ENCODE measurements around the gene FOXP3. TPM values are rescaled to one million over a fixed set of nuclear protein-coding genes. Genes with fewer than 3 reads are reported as not detected.

Gene FOXP3
- total RNA-seq, 1 experiment from 2014 or later, result 0.42 TPM

DNA sequence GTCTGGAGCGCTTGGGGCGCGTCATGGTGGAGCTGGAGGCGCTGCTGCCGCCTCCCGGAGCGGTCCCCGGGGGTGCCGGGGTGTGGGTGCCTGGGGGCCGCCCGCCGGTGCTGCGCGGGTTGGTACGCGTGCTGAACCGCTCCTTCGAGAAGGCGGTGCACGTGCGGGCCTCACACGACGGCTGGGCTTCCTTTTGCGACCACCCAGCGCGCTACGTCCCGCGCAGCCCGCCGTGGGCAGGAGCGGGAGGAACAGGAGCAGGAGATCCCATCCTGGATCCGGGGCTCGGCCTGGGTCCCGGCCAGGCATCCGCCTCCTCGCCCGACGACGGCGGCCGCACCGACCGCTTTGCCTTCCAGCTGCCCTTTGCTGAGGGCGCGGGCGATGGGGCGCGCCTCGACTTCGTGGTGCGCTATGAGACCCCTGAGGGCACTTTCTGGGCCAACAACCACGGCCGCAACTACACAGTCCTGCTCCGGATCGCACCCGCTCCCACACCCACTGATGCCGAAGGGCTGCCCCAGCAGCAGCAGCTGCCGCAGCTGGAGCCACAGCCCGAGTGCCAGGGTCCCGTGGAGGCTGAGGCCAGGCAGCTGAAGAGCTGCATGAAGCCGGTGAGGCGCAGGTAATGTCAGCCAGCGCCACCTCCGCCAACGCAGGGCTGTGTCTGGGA, 5.9 kb upstream of the FOXP3 start (continued):
- TF ChIP-seq E2F5 (CRISPR knock-in tag; IDR thresholded peaks at IDR 0.05) (0 out of 2 replicates have a peak, but pooled peaks have one; percentile 28), ZNF317 (CRISPR knock-in tag; IDR thresholded peaks at IDR 0.05; ENCODE audit: borderline replicate concordance, low read depth) (no peak), ZBTB21 (CRISPR knock-in tag; IDR thresholded peaks at IDR 0.05; ENCODE audit: borderline replicate concordance) (no peak), TP53 (CRISPR knock-in tag; IDR thresholded peaks at IDR 0.05) (no peak), ZSCAN18 (CRISPR knock-in tag; IDR thresholded peaks at IDR 0.05) (no peak), ZNF232 (CRISPR knock-in tag; IDR thresholded peaks at IDR 0.05) (0 out of 2 replicates have a peak, but pooled peaks have one; percentile 62), CREB1 (CRISPR knock-in tag; IDR thresholded peaks at IDR 0.05) (0 out of 2 replicates have a peak, but pooled peaks have one; percentile 19), JAZF1 (CRISPR knock-in tag; IDR thresholded peaks at IDR 0.05) (no peak), ZNF512 (CRISPR knock-in tag; IDR thresholded peaks at IDR 0.05; ENCODE audit: borderline replicate concordance) (no peak), NFE2L1 (CRISPR knock-in tag; IDR thresholded peaks at IDR 0.05) (peak; percentile 41; the same call in 1 of the 2 replicates), TCF7 (CRISPR knock-in tag; IDR thresholded peaks at IDR 0.05; ENCODE audit: low read depth) (0 out of 2 replicates have a peak, but pooled peaks have one; percentile 39), AR (CRISPR knock-in tag; IDR thresholded peaks at IDR 0.05) (no peak), ZNF138 (CRISPR knock-in tag; conservative IDR thresholded peaks at IDR 0.05) (no peak), IRF2 (CRISPR knock-in tag; IDR thresholded peaks at IDR 0.05; ENCODE audit: borderline replicate concordance, low read depth) (no peak), TEAD4 (CRISPR knock-in tag; IDR thresholded peaks at IDR 0.05) (no peak)
- TF ChIP-seq, protein P1, sequence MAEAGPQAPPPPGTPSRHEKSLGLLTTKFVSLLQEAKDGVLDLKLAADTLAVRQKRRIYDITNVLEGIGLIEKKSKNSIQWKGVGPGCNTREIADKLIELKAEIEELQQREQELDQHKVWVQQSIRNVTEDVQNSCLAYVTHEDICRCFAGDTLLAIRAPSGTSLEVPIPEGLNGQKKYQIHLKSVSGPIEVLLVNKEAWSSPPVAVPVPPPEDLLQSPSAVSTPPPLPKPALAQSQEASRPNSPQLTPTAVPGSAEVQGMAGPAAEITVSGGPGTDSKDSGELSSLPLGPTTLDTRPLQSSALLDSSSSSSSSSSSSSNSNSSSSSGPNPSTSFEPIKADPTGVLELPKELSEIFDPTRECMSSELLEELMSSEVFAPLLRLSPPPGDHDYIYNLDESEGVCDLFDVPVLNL (CRISPR knock-in tag; IDR thresholded peaks at IDR 0.05; ENCODE audit: borderline replicate concordance, low read depth), result no peak
- TF ChIP-seq, protein P2, sequence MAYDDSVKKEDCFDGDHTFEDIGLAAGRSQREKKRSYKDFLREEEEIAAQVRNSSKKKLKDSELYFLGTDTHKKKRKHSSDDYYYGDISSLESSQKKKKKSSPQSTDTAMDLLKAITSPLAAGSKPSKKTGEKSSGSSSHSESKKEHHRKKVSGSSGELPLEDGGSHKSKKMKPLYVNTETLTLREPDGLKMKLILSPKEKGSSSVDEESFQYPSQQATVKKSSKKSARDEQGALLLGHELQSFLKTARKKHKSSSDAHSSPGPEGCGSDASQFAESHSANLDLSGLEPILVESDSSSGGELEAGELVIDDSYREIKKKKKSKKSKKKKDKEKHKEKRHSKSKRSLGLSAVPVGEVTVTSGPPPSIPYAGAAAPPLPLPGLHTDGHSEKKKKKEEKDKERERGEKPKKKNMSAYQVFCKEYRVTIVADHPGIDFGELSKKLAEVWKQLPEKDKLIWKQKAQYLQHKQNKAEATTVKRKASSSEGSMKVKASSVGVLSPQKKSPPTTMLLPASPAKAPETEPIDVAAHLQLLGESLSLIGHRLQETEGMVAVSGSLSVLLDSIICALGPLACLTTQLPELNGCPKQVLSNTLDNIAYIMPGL (CRISPR knock-in tag; IDR thresholded peaks at IDR 0.05), result no peak
- TF ChIP-seq, protein P3, sequence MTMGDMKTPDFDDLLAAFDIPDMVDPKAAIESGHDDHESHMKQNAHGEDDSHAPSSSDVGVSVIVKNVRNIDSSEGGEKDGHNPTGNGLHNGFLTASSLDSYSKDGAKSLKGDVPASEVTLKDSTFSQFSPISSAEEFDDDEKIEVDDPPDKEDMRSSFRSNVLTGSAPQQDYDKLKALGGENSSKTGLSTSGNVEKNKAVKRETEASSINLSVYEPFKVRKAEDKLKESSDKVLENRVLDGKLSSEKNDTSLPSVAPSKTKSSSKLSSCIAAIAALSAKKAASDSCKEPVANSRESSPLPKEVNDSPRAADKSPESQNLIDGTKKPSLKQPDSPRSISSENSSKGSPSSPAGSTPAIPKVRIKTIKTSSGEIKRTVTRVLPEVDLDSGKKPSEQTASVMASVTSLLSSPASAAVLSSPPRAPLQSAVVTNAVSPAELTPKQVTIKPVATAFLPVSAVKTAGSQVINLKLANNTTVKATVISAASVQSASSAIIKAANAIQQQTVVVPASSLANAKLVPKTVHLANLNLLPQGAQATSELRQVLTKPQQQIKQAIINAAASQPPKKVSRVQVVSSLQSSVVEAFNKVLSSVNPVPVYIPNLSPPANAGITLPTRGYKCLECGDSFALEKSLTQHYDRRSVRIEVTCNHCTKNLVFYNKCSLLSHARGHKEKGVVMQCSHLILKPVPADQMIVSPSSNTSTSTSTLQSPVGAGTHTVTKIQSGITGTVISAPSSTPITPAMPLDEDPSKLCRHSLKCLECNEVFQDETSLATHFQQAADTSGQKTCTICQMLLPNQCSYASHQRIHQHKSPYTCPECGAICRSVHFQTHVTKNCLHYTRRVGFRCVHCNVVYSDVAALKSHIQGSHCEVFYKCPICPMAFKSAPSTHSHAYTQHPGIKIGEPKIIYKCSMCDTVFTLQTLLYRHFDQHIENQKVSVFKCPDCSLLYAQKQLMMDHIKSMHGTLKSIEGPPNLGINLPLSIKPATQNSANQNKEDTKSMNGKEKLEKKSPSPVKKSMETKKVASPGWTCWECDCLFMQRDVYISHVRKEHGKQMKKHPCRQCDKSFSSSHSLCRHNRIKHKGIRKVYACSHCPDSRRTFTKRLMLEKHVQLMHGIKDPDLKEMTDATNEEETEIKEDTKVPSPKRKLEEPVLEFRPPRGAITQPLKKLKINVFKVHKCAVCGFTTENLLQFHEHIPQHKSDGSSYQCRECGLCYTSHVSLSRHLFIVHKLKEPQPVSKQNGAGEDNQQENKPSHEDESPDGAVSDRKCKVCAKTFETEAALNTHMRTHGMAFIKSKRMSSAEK (CRISPR knock-in tag; IDR thresholded peaks at IDR 0.05; ENCODE audit: borderline replicate concordance), result no peak
- TF ChIP-seq, protein P4, sequence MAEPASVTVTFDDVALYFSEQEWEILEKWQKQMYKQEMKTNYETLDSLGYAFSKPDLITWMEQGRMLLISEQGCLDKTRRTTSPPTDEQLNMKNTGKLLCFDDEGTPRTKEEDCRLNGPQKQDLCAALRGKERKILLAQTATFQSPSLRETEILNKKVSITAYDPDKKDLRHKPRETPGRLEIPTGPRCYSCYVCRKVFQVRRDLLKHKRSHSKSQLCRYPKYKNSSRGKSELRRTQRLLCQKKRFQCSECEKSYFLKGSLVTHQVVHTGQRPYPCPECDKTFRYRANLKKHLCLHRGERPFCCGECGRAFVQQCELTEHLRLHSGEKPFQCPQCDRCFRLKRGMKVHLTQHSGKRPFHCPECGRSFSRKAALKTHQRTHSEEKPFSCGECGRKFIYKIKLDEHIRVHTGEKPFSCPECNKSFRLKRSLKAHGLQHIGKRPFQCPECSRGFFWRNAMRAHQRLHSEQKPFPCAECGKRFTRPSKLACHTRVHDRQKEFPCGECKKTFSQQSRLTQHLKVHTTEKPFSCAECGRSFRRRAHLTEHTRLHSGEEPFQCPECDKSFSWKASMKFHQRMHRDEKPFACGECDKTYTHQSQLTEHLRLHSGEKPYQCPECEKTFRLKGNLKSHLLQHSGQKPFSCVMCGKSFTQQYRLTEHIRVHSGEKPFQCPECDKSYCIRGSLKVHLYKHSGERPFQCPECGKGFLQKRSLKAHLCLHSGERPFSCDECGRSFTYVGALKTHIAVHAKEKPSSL (CRISPR knock-in tag; conservative IDR thresholded peaks at IDR 0.05), result no peak

All from WTC11 (cell line).